ENCODE results near the gene GRK1. TPM values are rescaled to one million over a fixed set of nuclear protein-coding genes. Genes with fewer than 3 reads are reported as not detected.

Gene GRK1
- total RNA-seq, 4 donors from 2014 or later, result 0.88 to 1.7 TPM; not detected in 2

DNA sequence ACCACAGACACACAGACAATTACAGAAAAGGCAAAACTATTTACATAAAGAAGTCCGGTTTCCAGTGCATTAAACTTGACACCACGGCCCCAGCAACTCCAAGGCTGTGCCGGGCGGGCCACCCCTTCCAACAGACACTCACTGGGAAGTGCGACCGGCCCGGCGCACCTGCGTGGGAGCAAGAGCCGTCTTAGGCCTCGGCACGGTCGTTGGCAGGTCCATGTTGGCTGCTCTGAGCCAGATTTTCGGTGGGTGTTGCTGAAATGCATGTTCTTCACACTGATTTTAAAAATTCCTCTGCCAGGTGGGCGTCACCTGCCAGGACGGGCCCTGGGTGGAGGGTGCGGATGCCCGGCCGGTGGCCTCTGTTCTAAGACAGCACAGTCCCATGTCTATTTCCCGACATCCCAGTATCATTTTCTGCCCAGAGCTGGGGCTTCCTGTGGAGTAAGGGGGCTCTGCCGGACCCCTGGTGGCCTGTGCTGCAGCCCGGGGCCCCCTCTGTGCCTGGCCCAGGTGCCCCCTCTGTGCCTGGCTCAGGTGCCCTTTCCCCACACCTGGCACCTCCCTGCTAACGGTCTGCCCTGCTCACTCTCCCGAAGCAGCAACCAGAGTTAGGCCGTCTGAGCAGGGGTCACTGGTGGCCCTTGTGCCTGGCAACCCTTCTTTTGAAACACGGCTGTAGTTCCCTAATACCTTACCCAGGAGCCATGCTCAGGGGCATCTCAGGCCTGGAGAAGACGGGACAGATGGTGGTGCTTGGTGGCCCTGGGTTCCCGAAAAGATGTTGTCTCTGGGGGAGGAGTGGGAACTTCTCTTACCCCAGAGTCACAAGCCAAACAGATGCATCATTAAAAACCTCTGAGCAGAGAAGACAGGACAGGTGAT is 101.2 kb downstream of the GRK1 start:
- Histone ChIP-seq H3K36me3 (no peaks in the 10 kb centered on the region), H3K27ac (no peak overlapping the region), H3K4me3 (no peak overlapping the region), H3K4me1 (no peaks in the 10 kb centered on the region), H3K9me3 (no peaks in the 10 kb centered on the region), H3K27me3 (no peaks in the 10 kb centered on the region)
- DNase-seq, result peak in 2 of 3 donors; percentile 22 to 32
- TF ChIP-seq, protein P1, sequence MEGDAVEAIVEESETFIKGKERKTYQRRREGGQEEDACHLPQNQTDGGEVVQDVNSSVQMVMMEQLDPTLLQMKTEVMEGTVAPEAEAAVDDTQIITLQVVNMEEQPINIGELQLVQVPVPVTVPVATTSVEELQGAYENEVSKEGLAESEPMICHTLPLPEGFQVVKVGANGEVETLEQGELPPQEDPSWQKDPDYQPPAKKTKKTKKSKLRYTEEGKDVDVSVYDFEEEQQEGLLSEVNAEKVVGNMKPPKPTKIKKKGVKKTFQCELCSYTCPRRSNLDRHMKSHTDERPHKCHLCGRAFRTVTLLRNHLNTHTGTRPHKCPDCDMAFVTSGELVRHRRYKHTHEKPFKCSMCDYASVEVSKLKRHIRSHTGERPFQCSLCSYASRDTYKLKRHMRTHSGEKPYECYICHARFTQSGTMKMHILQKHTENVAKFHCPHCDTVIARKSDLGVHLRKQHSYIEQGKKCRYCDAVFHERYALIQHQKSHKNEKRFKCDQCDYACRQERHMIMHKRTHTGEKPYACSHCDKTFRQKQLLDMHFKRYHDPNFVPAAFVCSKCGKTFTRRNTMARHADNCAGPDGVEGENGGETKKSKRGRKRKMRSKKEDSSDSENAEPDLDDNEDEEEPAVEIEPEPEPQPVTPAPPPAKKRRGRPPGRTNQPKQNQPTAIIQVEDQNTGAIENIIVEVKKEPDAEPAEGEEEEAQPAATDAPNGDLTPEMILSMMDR (IDR thresholded peaks at IDR 0.05), result no peak
- TF ChIP-seq POLR2A (IDR thresholded peaks at IDR 0.05), result no peak

DNA sequence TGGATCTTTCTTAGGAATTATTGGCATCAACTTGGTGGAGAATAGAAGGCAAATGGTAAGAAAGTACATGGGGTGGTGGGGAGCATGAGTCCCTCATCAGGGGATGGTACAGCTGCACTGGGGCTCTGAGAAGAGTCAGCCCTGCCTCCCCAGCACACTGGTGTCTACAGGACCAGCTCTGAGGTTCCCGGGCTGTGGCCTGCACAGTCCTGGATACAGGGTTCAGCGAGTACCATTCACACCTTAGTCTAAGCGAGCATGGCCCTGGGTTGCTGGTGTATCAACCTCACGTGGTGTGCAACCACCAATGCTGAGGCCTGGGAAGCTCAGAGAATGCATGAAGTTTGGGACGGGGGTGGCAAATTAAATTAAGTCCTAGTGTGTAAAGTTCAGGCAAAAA is 102.1 kb downstream of the GRK1 start:
- Histone ChIP-seq H3K27ac (no peak overlapping the region), H3K4me3 (no peak overlapping the region), H3K27me3 (no peaks in the 10 kb centered on the region), H3K36me3 (no peaks in the 10 kb centered on the region), H3K9me3 (no peaks in the 10 kb centered on the region), H3K4me1 (no peaks in the 10 kb centered on the region)
- peak in 2 of 3 donors; percentile 9 to 29 for DNase-seq
- TF ChIP-seq, protein P1 (IDR thresholded peaks at IDR 0.05), result no peak
- no peak for TF ChIP-seq POLR2A (IDR thresholded peaks at IDR 0.05)

DNA sequence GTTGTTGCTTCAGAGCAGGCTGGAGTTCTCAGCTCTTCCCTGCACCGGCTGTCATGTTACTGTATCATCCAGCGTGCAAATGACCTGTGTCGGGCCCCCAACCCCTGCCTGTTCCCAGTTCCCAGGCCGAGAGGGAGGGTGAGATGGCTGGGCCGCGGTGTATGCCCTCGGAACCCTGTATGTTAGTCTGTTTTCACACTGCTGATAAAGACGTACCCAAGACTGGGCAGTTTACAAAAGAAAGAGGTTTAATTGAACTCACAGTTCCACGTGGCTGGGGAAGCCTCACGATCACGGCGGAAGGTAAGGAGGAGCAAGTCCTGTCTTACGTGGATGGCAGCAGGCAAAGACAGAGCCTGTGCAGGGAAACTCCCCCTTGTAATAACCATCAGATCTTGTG is 102.9 kb downstream of the GRK1 start:
- H3K27me3 ChIP-seq, result no peaks in the 10 kb centered on the region
- H3K9me3 ChIP-seq, result no peaks in the 10 kb centered on the region
- peak in 2 of 3 donors; percentile 16 to 37 for DNase-seq
- no peak for TF ChIP-seq POLR2A (IDR thresholded peaks at IDR 0.05)
- TF ChIP-seq, protein P1 (IDR thresholded peaks at IDR 0.05), result no peak
- H3K36me3 ChIP-seq, result no peaks in the 10 kb centered on the region
- no peaks in the 10 kb centered on the region for H3K4me1 ChIP-seq
- H3K27ac ChIP-seq, result no peak overlapping the region
- no peak overlapping the region for H3K4me3 ChIP-seq

DNA sequence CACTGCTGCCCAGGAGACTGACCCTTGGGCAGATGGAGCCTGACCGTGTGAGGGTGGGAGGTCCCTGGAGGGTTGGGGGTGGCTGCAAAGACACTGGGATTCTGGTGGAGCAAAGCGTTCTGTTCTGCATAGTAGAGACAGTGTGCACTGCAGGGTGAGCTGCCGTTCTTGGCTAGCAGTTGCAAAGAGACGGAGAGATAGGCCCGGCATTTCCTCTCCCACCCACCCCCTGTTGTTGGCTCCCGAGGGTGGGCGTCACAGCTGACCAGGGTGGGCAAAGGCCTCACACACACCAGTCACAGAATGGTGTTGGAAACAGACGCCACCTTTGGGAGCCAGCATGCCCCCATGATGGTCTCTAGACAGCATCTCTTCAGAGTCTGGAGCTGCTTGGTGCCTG is 103.4 kb downstream of the GRK1 start:
- TF ChIP-seq POLR2A (IDR thresholded peaks at IDR 0.05), result no peak
- TF ChIP-seq, protein P1 (IDR thresholded peaks at IDR 0.05), result no peak
- Histone ChIP-seq H3K9me3 (no peaks in the 10 kb centered on the region), H3K36me3 (no peaks in the 10 kb centered on the region), H3K4me3 (no peak overlapping the region), H3K27me3 (no peaks in the 10 kb centered on the region), H3K27ac (no peak overlapping the region), H3K4me1 (no peaks in the 10 kb centered on the region)
- DNase-seq, result peak in 2 of 3 donors; percentile 27 to 28

DNA sequence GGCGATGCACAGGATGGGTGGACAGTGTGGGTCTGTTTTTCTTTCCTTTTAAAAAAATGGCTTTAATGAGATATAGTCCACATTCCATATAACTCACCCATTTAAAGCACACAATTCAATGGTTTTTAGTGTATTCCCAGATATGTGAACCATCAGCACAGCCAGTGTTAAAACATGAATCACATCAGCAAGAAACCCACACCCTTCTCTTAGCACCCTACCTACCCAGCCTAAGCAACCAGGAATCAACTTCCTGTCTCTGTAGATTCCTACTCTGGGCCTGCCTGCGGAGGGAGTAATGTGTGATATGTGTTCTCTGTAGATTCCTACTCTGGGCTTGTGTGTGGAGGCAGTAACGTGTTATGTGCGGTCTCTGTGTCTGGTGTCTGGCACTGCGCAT is 103.9 kb downstream of the GRK1 start:
- H3K9me3 ChIP-seq, result no peaks in the 10 kb centered on the region
- TF ChIP-seq, protein P1 (IDR thresholded peaks at IDR 0.05), result no peak
- no peak for TF ChIP-seq POLR2A (IDR thresholded peaks at IDR 0.05)
- no peak overlapping the region for H3K27ac ChIP-seq
- H3K27me3 ChIP-seq, result no peaks in the 10 kb centered on the region
- H3K4me3 ChIP-seq, result no peak overlapping the region
- no peaks in the 10 kb centered on the region for H3K36me3 ChIP-seq
- no peaks in the 10 kb centered on the region for H3K4me1 ChIP-seq
- DNase-seq, result peak in 1 of 3 donors; percentile 10

Measured in Peyer's patch (tissue), 4 donors.